Astrocyte of the spinal cord (primary cell): ENCODE measurements around the gene LRRC26.

Experiments used
- DNase-seq: peaks from one replicate; pipeline ENCODE4 v3.0.0; 2011; ENCODE audit warnings: low read depth, low spot score
- H3K4me3 ChIP-seq: 2 replicates; pipeline ENCODE4 v1.5.1; 2011; ENCODE audit warnings: low read depth, mild to moderate bottlenecking, low read length, moderate library complexity
- CTCF ChIP-seq: IDR thresholded peaks from 2 replicates; pipeline ENCODE4 v1.5.1; 2012; ENCODE audit warnings: low read depth, mild to moderate bottlenecking, low read length, inconsistent platforms
- in situ Hi-C: cut with HindIII; loops from 2 replicates; pipeline ENCODE4 v1.10.0; 2017; ENCODE audit warnings: low sequenced_read_pairs

Gene LRRC26

GRCh38 chr9:137173796-137174664, 4.2 kb upstream of the LRRC26 start:
- no peak for DNase-seq
- in situ Hi-C loops = no loop called here
- H3K4me3 ChIP-seq = no peak overlapping the region

GRCh38 chr9:137172901-137173795, 3.3 kb upstream of the LRRC26 start:
- H3K4me3 ChIP-seq = no peak overlapping the region
- no peak for TF ChIP-seq CTCF
- DNase-seq = no peak
- in situ Hi-C loops = no loop called here

More at GRCh38 chr9:137173796-137174664, 4.2 kb upstream of the LRRC26 start:
- TF ChIP-seq CTCF = no peak

- no peak for TF ChIP-seq CTCF
- in situ Hi-C loops = no loop called here
- no peak overlapping the region for H3K4me3 ChIP-seq
Observed at GRCh38 chr9:137171149-137171900, 1.5 kb upstream of the LRRC26 start.

GRCh38 chr9:137170486-137171148, 766 bp upstream of the LRRC26 start:
- no peak for DNase-seq
- H3K4me3 ChIP-seq = no peak overlapping the region
- in situ Hi-C loops = no loop called here
- TF ChIP-seq CTCF = no peak

More at GRCh38 chr9:137171149-137171900, 1.5 kb upstream of the LRRC26 start:
- no peak for DNase-seq

GRCh38 chr9:137168904-137169856, 671 bp downstream of the LRRC26 start:
- H3K4me3 ChIP-seq = no peak overlapping the region
- TF ChIP-seq CTCF = no peak
- in situ Hi-C loops = no loop called here
- peak; percentile 17 for DNase-seq
